Type B pancreatic cell (in vitro differentiated cells): ENCODE data around the gene STOML3. TPM values are rescaled to one million over a fixed set of nuclear protein-coding genes. Genes with fewer than 3 reads are reported as not detected.

Experiments used
- DNase-seq: peaks from one replicate; pipeline ENCODE4 v3.0.0; 2021; ENCODE audit warnings: mixed read lengths; ENCODE audit not compliant: unreplicated experiment; ENCODE audit errors: extremely low spot score
- H3K27ac Mint-ChIP-seq: 2 replicates; pipeline ENCODE4 v1.8.0; 2021; ENCODE audit warnings: mild to moderate bottlenecking, mixed read lengths
- H3K27me3 Mint-ChIP-seq: 2 replicates; pipeline ENCODE4 v1.8.0; 2021; ENCODE audit warnings: mixed read lengths
- H3K36me3 Mint-ChIP-seq: 2 replicates; pipeline ENCODE4 v1.8.0; 2021; ENCODE audit warnings: mixed read lengths
- H3K4me1 Mint-ChIP-seq: one replicate; pipeline ENCODE4 v1.8.0; 2021; ENCODE audit warnings: mixed read lengths; ENCODE audit not compliant: unreplicated experiment
- H3K4me3 Mint-ChIP-seq: 2 replicates; pipeline ENCODE4 v1.8.0; 2021; ENCODE audit warnings: mild to moderate bottlenecking, mixed read lengths
- H3K9me3 Mint-ChIP-seq: 2 replicates; pipeline ENCODE4 v1.8.0; 2021; ENCODE audit warnings: mixed read lengths
- CTCF ChIP-seq: fragments of 200-600 bp; sonication (generic); conservative IDR thresholded peaks from 2 replicates; pipeline ENCODE4 v1.5.0; 2021; ENCODE audit warnings: antibody characterized with exemption, mild to moderate bottlenecking
- total RNA-seq: library from RNA; stranded (reverse); gene quantifications from 2 replicates; pipeline ENCODE4 v1.2.1, GENCODE V29; 2021; ENCODE audit warnings: low replicate concordance

Gene STOML3
- total RNA-seq, 1 donor from 2014 or later = 0.56 TPM

GRCh38 chr13:39037410-39037879, 46.8 kb upstream of the STOML3 start:
- no peak for DNase-seq
- Mint-ChIP-seq H3K4me3 (peak overlapping the region; percentile 97), H3K9me3 (no peaks in the 10 kb centered on the region), H3K36me3 (no peaks in the 10 kb centered on the region), H3K27me3 (no peaks in the 10 kb centered on the region), H3K4me1 (peaks cover 30% of the 10 kb centered on the region), H3K27ac (peak overlapping the region; percentile 98)
- TF ChIP-seq CTCF = no peak

GRCh38 chr13:39036212-39036611, 45.6 kb upstream of the STOML3 start:
- TF ChIP-seq CTCF = no peak
- H3K27me3 Mint-ChIP-seq = no peaks in the 10 kb centered on the region
- DNase-seq = no peak
- H3K4me3 Mint-ChIP-seq = peak overlapping the region; percentile 97
- H3K36me3 Mint-ChIP-seq = peaks cover 4% of the 10 kb centered on the region
- peaks cover 35% of the 10 kb centered on the region for H3K4me1 Mint-ChIP-seq
- peak overlapping the region; percentile 84 for H3K27ac Mint-ChIP-seq
- H3K9me3 Mint-ChIP-seq = no peaks in the 10 kb centered on the region

GRCh38 chr13:39035799-39036198, 45.2 kb upstream of the STOML3 start:
- no peak for DNase-seq
- H3K4me3 Mint-ChIP-seq = peak overlapping the region; percentile 97
- peaks cover 4% of the 10 kb centered on the region for H3K36me3 Mint-ChIP-seq
- peak overlapping the region; percentile 84 for H3K27ac Mint-ChIP-seq
- TF ChIP-seq CTCF = no peak
- H3K9me3 Mint-ChIP-seq = no peaks in the 10 kb centered on the region
- no peaks in the 10 kb centered on the region for H3K27me3 Mint-ChIP-seq
- peaks cover 32% of the 10 kb centered on the region for H3K4me1 Mint-ChIP-seq

GRCh38 chr13:39035204-39035603, 44.6 kb upstream of the STOML3 start:
- Mint-ChIP-seq H3K36me3 (peaks cover 4% of the 10 kb centered on the region), H3K27me3 (no peaks in the 10 kb centered on the region), H3K9me3 (no peaks in the 10 kb centered on the region), H3K4me3 (peak overlapping the region; percentile 97), H3K4me1 (peaks cover 27% of the 10 kb centered on the region), H3K27ac (no peak overlapping the region)
- TF ChIP-seq CTCF = no peak
- DNase-seq = no peak

GRCh38 chr13:39034085-39034484, 43.5 kb upstream of the STOML3 start:
- Mint-ChIP-seq H3K4me3 (peak overlapping the region; percentile 97), H3K4me1 (peaks cover 27% of the 10 kb centered on the region), H3K36me3 (peaks cover 6% of the 10 kb centered on the region), H3K27ac (no peak overlapping the region), H3K27me3 (no peaks in the 10 kb centered on the region), H3K9me3 (no peaks in the 10 kb centered on the region)
- no peak for TF ChIP-seq CTCF
- DNase-seq = no peak

- Mint-ChIP-seq H3K36me3 (peaks cover 6% of the 10 kb centered on the region), H3K27ac (no peak overlapping the region), H3K9me3 (no peaks in the 10 kb centered on the region), H3K4me3 (no peak overlapping the region), H3K4me1 (peaks cover 27% of the 10 kb centered on the region), H3K27me3 (no peaks in the 10 kb centered on the region)
- TF ChIP-seq CTCF = no peak
- DNase-seq = no peak
These were observed 41.5 kb upstream of the STOML3 start for GRCh38 chr13:39032150-39032549.
